Stimulated activated CD4-positive, alpha-beta T cell treated with anti-CD3 and anti-CD28 coated beads, Interleukin-2, amount 100 ng/mL, for 4 hours (primary cell): Measurements from ENCODE around the gene AMMECR1.

ENCODE experiments used
- DNase-seq: peaks from one replicate; pipeline ENCODE4 v3.0.0-alpha.2; 2020; ENCODE audit warnings: low read depth

The AMMECR1 gene

GRCh38 chrX:110311437-110312230 is 6.3 kb downstream of the AMMECR1 start:
- no peak for DNase-seq

- no peak for DNase-seq
These were observed 7.0 kb downstream of the AMMECR1 start for GRCh38 chrX:110310896-110311295.

DNA sequence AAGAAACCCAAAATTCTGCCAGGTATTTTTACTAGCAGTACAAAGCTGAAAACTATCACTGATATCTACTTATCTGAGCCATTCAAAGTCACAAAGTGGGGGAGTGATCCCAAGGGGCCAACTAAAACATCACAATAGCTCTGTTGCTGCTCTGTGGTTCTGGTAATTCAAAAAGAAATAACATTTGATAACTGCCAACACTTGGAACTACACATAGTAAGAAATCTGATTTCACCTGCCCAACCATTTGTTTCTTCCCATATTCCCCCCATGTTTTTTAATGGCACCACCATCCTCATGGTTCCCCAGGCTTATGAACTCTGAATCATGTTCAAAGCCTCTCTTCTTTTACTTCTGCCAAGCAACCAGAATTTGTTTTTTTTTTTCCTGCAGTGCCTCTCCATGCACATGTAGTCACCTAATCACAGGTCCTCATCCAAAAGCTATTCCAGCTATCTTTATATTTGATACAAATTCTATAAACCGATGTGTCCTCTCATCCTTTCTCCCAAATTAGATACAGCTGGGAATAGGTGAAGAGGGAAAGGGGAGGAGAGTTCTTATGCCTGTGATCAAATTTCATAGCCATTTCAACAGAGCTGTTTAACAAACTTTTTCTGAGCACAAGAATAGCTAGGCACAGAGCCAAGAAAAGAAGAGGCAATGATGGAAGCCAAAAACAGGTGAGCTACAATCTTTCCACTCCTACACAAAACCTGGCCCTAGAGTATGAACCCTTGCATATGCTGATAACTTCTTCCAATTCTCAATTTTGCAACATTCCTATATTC is 7.7 kb downstream of the AMMECR1 start:
- DNase-seq: no peak

GRCh38 chrX:110308220-110308619 is 9.7 kb downstream of the AMMECR1 start:
- no peak for DNase-seq

- no peak for DNase-seq
These were observed 13.0 kb downstream of the AMMECR1 start for GRCh38 chrX:110304884-110305283.

DNA sequence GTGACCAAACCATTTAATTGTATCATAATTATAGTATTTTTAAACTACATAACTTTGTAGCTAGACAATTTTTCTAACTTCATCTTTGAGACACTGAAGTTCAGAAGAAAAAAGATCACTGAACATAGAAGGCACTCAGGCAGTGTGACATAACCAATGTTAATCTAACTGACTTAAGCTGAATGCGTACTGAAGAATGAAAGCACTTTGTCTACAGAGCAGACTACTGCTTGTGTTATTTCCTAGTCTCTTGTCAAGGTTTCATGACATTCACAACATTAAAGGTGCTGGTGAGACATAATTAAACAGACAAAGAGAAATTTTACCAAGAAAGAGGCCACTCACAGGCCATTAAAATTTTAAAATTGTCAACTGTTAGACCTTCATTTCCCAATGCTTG is 13.5 kb downstream of the AMMECR1 start:
- DNase-seq: no peak

- DNase-seq: no peak
These were observed 14.9 kb downstream of the AMMECR1 start for GRCh38 chrX:110302975-110303374.

DNA sequence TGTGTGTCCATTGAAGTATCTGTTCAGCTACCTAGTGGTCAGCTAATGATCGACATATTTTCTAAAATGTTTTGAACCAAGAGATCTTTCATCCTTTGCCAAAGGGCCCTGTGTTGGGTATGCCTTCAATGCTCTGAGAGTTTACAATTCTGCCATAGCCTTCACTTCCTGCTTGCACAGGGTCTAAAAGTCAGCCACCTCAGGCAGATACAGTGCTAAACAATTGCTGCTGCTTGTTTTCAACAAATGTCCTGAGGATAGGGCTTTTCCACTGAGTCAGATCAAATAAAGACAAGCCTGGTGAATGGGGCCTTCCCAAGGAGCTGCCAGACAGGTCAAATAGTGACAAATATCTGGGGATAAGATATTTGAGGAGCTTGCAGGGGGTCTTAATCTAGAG is 16.7 kb downstream of the AMMECR1 start:
- no peak for DNase-seq

DNA sequence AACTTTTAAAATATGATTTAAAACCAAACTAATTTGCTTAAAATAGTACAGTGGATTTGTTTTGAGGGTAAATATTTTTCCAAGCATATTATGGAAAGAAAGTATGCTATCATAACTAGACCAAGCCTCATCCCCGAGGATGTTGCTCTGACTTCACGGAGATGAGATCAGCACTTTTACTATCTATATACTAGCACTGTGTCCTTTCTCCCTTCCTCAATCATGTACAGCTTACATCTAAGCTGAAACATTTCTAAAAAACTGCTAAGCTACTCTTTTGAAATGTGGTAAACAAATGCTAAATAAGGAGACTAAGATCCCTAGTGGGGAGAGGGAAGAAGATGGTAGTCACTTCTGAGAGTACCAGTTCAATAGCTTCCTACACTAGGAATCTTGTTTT is 23.8 kb downstream of the AMMECR1 start:
- DNase-seq: no peak

DNA sequence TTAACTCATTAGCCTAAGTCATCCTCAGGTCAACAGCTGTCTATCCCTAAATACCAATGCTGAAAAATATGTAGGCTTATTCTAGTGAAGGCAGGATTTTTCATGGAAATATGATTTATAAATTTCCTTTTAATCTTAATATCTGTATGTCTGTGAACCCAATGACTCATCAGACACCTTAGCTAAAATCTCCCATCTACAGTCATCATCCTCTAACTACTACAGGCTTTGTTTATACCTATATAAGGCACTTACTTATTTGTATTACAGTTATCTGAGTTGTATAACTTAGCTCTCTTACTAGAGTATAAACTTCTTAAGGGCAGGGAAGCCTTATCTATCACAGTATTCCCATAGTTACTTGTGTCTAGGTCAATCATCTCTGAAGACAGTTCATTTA is 24.2 kb downstream of the AMMECR1 start:
- no peak for DNase-seq

DNA sequence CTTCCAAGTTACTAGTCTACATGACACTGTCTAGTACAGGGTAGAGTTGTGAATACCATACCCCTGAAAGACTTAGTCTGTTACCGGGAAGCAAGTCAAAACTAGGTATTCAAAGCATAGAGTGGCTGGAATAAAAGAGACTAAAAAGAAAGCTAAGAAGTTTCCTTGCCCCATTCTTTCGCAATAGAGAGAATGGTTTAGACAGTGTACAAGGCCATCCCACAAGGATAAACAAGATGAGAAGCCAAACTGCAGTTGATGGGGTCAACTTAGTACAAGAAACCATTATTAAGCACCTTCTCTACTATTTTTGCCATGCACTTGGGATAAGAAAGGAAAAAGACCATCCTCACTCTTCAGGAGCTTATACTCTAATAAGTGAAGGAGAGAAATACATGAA is 30.3 kb downstream of the AMMECR1 start:
- DNase-seq: no peak

- no peak for DNase-seq
These were observed 31.8 kb downstream of the AMMECR1 start for GRCh38 chrX:110286106-110286505.

DNA sequence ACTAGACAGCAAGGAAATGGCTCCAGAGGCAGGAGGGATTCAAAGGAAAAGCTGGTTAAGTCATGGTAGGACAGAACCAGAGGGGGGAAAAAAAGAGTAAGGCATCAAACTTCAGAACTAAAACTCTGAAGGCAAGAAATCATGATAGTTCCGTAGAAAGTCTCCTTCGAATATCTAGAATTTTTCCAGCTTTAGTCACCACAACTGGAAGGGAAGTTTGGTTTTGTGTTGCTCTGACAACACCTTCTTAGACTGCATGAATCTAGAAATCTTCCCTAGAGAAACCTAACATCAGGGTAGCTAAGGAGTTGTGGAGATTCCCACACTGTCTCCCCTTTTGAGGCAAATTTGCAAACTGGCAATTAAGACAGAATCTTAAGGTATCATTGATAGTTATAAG is 33.7 kb downstream of the AMMECR1 start:
- no peak for DNase-seq

DNA sequence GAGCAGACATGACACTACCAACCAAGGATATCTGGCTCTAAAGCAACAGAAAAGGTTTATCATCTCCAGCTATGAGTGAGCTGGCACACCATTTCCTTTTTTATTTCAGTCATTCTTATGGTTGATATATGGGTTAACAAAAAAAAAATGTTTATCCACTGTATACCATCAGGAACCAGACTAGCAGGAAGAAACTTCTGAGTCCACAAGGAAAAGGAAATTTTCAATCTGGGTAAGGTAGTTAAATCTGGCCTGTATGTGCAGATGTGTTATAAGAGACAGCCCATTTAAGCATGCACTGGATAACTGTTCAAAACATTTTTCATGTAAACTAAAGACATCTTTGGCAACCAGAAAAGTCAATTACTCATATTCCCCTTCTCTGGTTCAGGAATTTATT is 35.0 kb downstream of the AMMECR1 start:
- no peak for DNase-seq

DNA sequence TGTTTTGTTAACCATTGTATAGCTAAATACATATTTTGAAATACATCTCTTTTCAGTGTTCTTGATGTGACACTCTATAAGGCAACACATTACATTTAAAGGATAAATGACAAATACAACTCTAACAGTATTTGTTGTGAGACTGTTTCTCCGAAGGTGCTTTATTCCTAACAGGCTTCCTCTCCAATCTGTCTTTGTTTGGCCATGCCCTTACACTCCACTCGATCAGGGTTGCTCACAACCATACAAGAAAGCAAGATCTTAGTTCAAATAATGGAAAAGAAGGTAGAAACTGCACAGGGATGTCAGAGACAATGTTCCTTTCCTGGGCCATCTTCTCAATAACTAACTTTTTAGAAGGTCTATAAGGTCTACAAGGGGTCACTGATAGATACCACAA is 36.5 kb downstream of the AMMECR1 start:
- no peak for DNase-seq

DNA sequence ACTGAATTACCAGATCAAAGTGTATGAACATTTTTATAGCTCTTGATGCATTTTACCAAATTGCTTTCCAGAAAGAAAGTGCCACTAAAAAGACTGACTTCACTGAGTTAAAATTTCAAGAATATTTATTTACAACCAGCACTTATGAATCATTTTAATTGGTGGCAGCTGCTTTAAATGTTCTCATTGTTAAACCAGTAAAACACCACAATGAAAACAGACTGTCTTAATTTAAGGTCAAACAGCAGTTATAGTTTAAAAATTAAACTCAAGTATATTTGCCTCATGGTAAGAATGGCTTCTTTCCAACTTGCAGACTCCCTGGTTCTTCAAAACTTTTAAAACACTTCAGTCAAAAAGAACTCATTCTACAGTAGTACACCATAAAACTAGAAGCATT is 36.9 kb downstream of the AMMECR1 start:
- DNase-seq: no peak

DNA sequence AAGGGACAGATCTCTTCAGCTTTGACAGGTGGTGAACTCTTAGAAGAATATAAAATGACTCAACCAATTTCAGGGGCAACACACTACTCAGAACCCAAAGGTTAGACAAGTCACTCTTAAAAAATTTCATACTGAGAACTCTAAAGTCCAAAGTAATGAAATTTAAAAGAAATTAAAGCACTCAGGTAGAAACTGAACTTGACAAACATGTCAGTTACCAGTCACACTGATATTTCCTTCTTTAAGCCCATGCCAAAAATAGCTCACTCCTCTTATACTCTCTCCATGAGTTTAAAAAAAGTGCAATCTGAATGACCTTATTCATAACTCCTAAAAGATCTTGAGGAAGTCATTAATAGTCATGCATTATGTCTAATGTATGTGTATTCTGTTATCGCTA is 40.3 kb downstream of the AMMECR1 start:
- DNase-seq: no peak

DNA sequence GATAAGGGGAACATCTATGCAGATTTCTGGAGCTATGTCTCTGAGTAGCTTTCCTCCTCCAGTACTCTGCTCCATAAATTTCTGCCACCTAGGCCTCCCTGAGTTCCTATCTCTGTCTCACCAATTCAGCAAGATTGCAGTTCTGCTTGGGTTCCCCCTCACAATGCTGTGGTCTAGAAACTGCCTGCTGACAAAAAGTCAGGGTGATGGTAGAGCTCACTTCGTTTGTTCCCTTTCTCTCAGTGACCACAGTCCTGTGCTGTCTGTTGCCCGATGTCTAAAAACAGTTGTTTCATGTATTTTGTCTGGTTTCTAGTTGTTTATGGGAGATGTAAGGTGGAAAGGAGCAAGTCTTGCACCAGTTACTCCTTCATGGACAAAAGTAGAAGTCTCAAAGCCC is 41.1 kb downstream of the AMMECR1 start:
- no peak for DNase-seq

- DNase-seq: no peak
These were observed 49.0 kb downstream of the AMMECR1 start for GRCh38 chrX:110268886-110269285.

DNA sequence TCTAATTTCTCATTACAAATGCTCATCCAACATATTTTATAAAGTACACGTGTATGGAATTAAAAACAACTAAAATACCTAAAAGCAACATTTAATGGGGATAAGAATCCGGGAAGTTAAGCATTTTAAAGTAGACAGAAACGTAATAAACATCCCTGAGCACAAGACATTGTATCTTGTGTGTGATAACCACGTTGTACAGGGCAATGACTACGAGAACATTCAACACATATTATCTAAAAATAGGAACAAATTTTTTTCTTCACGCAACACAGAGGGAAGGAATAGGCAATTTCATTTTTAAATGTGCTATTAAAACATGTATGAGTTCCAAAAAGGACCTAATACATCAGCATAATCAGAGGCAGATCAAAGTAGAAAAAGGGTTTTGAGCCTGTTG is 49.5 kb downstream of the AMMECR1 start:
- DNase-seq: no peak

DNA sequence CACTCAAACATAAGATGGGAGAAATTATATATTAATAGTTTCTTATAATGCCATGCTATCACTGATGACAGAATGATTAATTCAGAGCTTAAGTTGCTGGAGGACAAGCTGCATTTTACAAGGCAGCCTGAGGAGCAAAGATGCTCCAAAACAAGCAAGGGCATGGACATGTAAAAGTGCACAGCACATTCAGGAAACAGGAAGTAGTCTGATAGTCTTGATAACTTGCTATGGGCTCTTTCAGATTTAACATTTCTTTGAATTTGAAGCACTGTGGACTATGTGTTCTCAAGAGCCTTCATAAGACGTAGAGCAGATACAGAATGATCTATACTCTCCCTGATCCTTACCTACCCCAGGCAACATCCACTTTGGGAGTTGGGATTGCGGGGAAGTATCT is 50.0 kb downstream of the AMMECR1 start:
- no peak for DNase-seq

- DNase-seq: no peak
These were observed 52.2 kb downstream of the AMMECR1 start for GRCh38 chrX:110265661-110266060.

DNA sequence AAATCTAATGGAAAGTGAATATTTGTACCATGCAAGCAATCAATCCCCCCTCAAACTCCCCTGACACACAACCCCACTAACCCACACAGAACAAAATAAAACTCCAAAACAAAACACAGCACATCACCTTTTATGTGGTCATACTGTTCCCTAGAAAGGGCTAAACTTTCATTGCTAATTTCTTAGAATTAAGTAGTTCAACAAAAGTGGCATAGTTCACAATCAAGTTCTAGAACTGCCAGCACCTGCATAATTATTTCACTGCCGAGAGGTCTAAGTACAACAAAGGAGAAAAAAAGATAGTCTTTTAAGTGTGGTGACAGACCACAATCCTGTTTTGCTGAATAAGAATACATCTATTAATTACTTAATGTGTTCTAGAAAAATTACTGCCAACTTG is 58.8 kb downstream of the AMMECR1 start:
- DNase-seq: no peak

DNA sequence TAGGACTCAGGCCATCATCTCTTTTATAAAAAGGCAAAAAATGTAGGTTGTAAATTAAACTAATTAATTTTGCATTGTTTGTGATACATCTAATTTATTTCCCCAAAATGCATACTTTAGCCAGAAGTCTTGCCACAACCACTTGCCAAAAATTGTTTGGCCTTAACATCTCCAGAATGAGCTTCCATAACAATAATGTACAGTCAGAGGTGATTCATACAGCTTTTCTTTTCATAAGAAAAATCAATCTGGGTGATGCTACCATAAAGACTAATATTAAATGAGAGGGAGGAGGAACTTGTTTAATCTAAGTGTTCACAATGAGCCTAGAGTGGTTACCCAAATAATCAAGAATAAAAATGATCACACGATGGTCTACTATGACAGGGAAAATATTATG is 59.3 kb downstream of the AMMECR1 start:
- no peak for DNase-seq
